COLO829 (cell line): Measurements from ENCODE around the gene CCM2.

ENCODE experiments used
- DNase-seq: peaks from one replicate; pipeline ENCODE4 v3.0.0; 2012; ENCODE audit warnings: low spot score

CCM2 gene

GRCh38 chr7:45000093-45001032 lies at the start of gene CCM2:
Gene CCM2, plus strand, starts transcription at chr7:45000201. Its CDS starts 133 bp downstream, at chr7:45000334.
- DNase-seq: no peak

GRCh38 chr7:44953156-44953555 lies 46.8 kb upstream of the CCM2 start:
- no peak for DNase-seq

- no peak for DNase-seq
Observed at GRCh38 chr7:44955733-44956132, 44.3 kb upstream of the CCM2 start.

- DNase-seq: no peak
Observed at GRCh38 chr7:44956157-44956766, 43.7 kb upstream of the CCM2 start.

GRCh38 chr7:44958645-44959344 lies 41.2 kb upstream of the CCM2 start:
- no peak for DNase-seq

- DNase-seq: no peak
Observed at GRCh38 chr7:44959433-44959951, 40.5 kb upstream of the CCM2 start.

- DNase-seq: no peak
Observed at GRCh38 chr7:44960011-44960580, 39.9 kb upstream of the CCM2 start.

- DNase-seq: no peak
Observed at GRCh38 chr7:44961844-44962482, 38.0 kb upstream of the CCM2 start.

GRCh38 chr7:44962483-44963251 lies 37.3 kb upstream of the CCM2 start:
- DNase-seq: no peak

- DNase-seq: no peak
Observed at GRCh38 chr7:44963364-44964290, 36.4 kb upstream of the CCM2 start.

- DNase-seq: peak; percentile 13
Observed at GRCh38 chr7:44964384-44964830, 35.6 kb upstream of the CCM2 start.

GRCh38 chr7:44964831-44965440 lies 35.1 kb upstream of the CCM2 start:
- no peak for DNase-seq

GRCh38 chr7:44965441-44965903 lies 34.5 kb upstream of the CCM2 start:
- DNase-seq: no peak

- no peak for DNase-seq
Observed at GRCh38 chr7:44965937-44966730, 33.9 kb upstream of the CCM2 start.

- DNase-seq: no peak
Observed at GRCh38 chr7:44966731-44967538, 33.1 kb upstream of the CCM2 start.

- DNase-seq: no peak
Observed at GRCh38 chr7:44967571-44968446, 32.2 kb upstream of the CCM2 start.
